Uterus (tissue), 2 donors: ENCODE measurements around the gene TRPM4.

ENCODE experiments used
- CTCF ChIP-seq, 4 experiments: fragments of 200-600 bp in 2 of 4; fragments of 450-650 bp in 2 of 4; sonication (generic) in 2 of 4; IDR thresholded peaks; one replicate each; pipeline ENCODE4 v1.5.1; 2016 to 2019; ENCODE audit warnings: antibody characterized with exemption in 4 of 4, mild to moderate bottlenecking in 2 of 4, moderate library complexity in 1 of 4
- POLR2A ChIP-seq, 2 donors: fragments of 450-650 bp; IDR thresholded peaks; one replicate each; pipeline ENCODE4 v1.6.1; 2016; ENCODE audit warnings: antibody characterized with exemption in 2 of 2, mild to moderate bottlenecking in 1 of 2, moderate library complexity in 1 of 2

- TF ChIP-seq POLR2A (IDR thresholded peaks at IDR 0.05) (no peak), CTCF (IDR thresholded peaks at IDR 0.05) (no peak)
Measured at GRCh38 chr19:49224879-49225278, 67.3 kb downstream of the TRPM4 start.
